GM12875 (cell line): ENCODE data around the gene ANXA6.

Source experiments
- H3K4me3 ChIP-seq: one replicate; pipeline ENCODE4 v1.5.1; 2011; ENCODE audit warnings: low read depth, low read length, control low read depth
- CTCF ChIP-seq: IDR thresholded peaks from 2 replicates; pipeline ENCODE4 v1.5.1; 2011; ENCODE audit warnings: low read depth, mild to moderate bottlenecking, control low read depth, inconsistent platforms, low read length, moderate library complexity, borderline replicate concordance; ENCODE audit not compliant: insufficient read depth

ANXA6 gene

DNA sequence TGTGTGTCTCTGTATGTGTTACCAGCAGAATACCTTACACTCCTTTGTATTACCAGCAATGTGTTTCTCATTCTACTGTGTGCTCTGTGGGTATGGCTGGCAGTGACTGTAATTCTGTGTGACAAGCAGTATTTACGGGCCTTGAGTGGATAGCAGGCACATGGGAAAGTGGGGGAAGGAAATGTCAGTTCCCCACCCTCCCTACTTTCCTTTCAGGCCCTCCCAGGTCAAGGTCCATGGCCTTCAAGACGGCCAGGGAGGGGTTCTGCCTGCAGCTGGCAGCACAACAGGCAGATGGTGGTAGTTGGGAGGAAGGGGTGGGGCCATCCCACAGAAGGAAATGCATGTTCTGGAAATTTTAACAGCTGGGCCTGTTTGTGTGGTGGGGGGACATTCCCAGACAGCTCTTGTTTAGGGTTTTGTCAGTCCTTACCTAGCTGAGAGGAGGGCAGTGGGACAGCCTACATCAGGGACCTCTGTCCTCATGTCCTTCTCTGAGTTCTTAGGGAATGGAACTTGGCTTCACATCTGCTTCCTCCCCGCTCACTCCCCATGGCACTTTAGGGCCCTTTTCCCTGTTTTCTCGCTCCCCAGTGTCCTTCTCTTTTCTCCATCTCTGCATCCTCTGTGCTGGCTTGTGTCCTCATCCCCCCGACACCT lies 62.1 kb downstream of the ANXA6 start:
- H3K4me3 ChIP-seq, result no peak overlapping the region
- no peak for TF ChIP-seq CTCF

DNA sequence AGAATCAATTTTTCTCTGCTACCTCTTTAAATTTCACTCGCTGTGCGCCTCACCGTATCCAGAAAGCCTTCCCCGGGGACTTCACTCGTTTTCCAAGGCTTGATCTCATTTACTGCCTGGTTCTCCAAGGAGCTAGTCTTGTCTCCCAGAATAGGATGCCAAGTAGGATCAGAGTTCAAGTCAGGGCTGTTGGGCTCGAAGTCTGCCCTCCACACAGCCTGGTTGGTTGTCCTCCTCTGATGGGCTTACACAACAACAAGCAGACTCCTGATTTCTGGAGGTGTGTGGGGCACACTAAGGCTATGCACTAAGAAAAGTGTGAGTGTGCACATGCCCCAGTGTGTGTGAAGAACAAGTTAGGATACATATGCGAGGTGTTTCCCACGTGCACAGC lies 62.7 kb downstream of the ANXA6 start:
- TF ChIP-seq CTCF, result no peak
- no peak overlapping the region for H3K4me3 ChIP-seq

DNA sequence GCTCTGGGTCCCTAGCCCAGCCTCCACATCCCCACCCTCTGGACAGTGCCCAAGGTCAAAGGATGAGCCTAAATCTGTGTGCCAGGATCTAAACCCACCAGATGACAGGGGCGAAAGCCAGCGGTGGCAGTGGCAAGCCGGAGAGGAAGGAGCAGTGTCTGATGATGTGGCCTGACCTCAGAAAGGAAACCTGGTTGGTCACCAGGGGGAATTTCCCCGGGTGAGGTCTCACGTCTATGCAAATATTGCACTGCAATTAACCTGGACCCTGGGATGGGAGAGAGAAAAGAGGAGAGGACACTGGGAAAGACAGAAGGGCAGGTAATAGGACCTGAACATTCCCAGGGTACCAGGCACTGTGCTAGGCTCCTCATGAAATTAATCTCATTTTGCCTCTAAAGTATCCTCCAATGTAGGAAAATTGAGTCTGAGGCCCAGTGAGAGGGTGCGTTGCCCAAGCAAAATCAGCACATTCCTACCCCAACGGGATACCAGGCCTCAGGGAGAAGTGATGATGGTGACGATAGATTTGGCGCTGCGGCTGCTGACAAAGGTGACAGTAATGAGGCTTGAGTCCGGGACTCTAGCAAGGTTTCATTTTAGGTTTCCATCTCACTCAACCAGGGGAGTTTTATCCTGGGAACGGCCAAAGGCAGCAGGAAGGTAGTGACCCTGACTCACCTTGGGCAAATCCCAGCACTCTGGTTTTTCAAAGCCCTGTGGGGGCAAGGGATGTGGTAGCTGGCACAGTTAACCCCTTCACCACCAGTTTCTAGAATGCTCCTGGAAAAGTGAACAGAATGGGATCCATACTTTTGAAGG lies 63.3 kb downstream of the ANXA6 start:
- peak overlapping the region; percentile 7 for H3K4me3 ChIP-seq
- TF ChIP-seq CTCF, result no peak

DNA sequence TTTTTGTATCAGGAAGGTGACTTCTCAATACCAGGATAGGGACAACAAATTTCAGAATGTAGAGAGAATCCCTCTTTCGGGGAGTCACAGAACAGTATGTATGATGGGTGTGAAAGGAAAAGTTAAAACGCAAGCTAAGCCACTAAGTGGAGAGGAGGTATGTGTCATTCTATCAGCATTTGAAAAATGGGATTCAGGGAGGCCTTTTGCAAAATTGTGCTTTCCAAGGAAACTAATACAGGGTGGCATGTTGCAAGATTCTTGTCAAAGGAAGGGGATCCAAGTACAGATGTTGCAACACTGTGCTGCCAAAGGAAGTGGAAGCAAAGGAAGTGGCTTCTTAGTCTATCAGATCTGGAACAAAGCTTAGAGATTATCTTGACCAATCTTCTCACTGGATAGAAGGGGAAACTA lies 64.1 kb downstream of the ANXA6 start:
- H3K4me3 ChIP-seq, result peak overlapping the region; percentile 7
- 0 out of 2 replicates have a peak, but pooled peaks have one; percentile 4 for TF ChIP-seq CTCF

- no peak overlapping the region for H3K4me3 ChIP-seq
- no peak for TF ChIP-seq CTCF
Measured at GRCh38 chr5:151092762-151093161, 64.8 kb downstream of the ANXA6 start.

GRCh38 chr5:151089726-151090125 lies 67.9 kb downstream of the ANXA6 start:
- no peak for TF ChIP-seq CTCF
- H3K4me3 ChIP-seq, result no peak overlapping the region

- no peak overlapping the region for H3K4me3 ChIP-seq
- no peak for TF ChIP-seq CTCF
Measured at GRCh38 chr5:151088986-151089385, 68.6 kb downstream of the ANXA6 start.
